C4-2B (cell line): ENCODE measurements around the gene RIT2.

Source experiments
- ZFX ChIP-seq: fragments of 450-650 bp; IDR thresholded peaks from 2 replicates; pipeline ENCODE4 v1.6.1; 2017
- TF ChIP-seq, protein P1 (sequence below): fragments of 450-650 bp; conservative IDR thresholded peaks from 2 replicates; pipeline ENCODE4 v1.5.1; 2017; ENCODE audit warnings: mild to moderate bottlenecking

- TF ChIP-seq ZFX, result no peak
- TF ChIP-seq, protein P1, sequence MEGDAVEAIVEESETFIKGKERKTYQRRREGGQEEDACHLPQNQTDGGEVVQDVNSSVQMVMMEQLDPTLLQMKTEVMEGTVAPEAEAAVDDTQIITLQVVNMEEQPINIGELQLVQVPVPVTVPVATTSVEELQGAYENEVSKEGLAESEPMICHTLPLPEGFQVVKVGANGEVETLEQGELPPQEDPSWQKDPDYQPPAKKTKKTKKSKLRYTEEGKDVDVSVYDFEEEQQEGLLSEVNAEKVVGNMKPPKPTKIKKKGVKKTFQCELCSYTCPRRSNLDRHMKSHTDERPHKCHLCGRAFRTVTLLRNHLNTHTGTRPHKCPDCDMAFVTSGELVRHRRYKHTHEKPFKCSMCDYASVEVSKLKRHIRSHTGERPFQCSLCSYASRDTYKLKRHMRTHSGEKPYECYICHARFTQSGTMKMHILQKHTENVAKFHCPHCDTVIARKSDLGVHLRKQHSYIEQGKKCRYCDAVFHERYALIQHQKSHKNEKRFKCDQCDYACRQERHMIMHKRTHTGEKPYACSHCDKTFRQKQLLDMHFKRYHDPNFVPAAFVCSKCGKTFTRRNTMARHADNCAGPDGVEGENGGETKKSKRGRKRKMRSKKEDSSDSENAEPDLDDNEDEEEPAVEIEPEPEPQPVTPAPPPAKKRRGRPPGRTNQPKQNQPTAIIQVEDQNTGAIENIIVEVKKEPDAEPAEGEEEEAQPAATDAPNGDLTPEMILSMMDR, result no peak
Measured at GRCh38 chr18:42883169-42883568, 232.3 kb downstream of the RIT2 start.
